Ectodermal cell (in vitro differentiated cells): Measurements from ENCODE around the gene COA8.

Experiments used
- H3K27ac ChIP-seq: 2 replicates; pipeline ENCODE4 v1.7.0; 2013; ENCODE audit warnings: mild to moderate bottlenecking, low read depth, low read length; ENCODE audit not compliant: insufficient read depth, poor library complexity, severe bottlenecking
- H3K27me3 ChIP-seq: 2 replicates; pipeline ENCODE4 v1.7.0; 2013; ENCODE audit warnings: mild to moderate bottlenecking, low read length; ENCODE audit not compliant: insufficient read depth, control insufficient read depth, poor library complexity, severe bottlenecking
- H3K36me3 ChIP-seq: one replicate; pipeline ENCODE4 v1.7.0; 2013; ENCODE audit warnings: low read length; ENCODE audit not compliant: control insufficient read depth, insufficient read depth
- H3K4me1 ChIP-seq: one replicate; pipeline ENCODE4 v1.7.0; 2013; ENCODE audit warnings: low read length; ENCODE audit not compliant: control insufficient read depth, insufficient read depth
- H3K4me3 ChIP-seq: 2 replicates; pipeline ENCODE4 v1.7.0; 2013; ENCODE audit warnings: low read depth, low read length, control low read depth; ENCODE audit not compliant: insufficient read depth
- H3K9me3 ChIP-seq: 2 replicates; pipeline ENCODE4 v1.7.0; 2013; ENCODE audit warnings: mild to moderate bottlenecking, low read length, moderate library complexity; ENCODE audit not compliant: control insufficient read depth
- WGBS, 2 experiments: methylation state at CpG; one replicate each; pipeline ENCODE4 v1.1.7; 2013; ENCODE audit warnings: missing lambda C conversion rate in 2 of 2; 5-methylcytosine and 5-hydroxymethylcytosine counted together

Gene COA8

GRCh38 chr14:103611215-103611614, 48.5 kb downstream of the COA8 start:
- Histone ChIP-seq H3K36me3 (no peaks in the 10 kb centered on the region), H3K4me1 (peaks cover 10% of the 10 kb centered on the region), H3K27me3 (peaks cover 21% of the 10 kb centered on the region), H3K9me3 (no peaks in the 10 kb centered on the region), H3K27ac (no peak overlapping the region), H3K4me3 (no peak overlapping the region)
- WGBS, 2 experiments, result 89 to 92% methylated on average over 2 of the region's 2 CpGs

GRCh38 chr14:103613517-103613916, 50.8 kb downstream of the COA8 start:
- no peak overlapping the region for H3K4me3 ChIP-seq

GRCh38 chr14:103616635-103617300, 54.0 kb downstream of the COA8 start:
- Histone ChIP-seq H3K36me3 (no peaks in the 10 kb centered on the region), H3K4me1 (no peaks in the 10 kb centered on the region), H3K27ac (no peak overlapping the region), H3K9me3 (no peaks in the 10 kb centered on the region), H3K4me3 (no peak overlapping the region), H3K27me3 (no peaks in the 10 kb centered on the region)
- 74 to 76% methylated on average over 17 of the region's 17 CpGs for WGBS, 2 experiments

More at GRCh38 chr14:103613517-103613916, 50.8 kb downstream of the COA8 start:
- Histone ChIP-seq H3K27me3 (peaks cover 1% of the 10 kb centered on the region), H3K4me1 (no peaks in the 10 kb centered on the region), H3K36me3 (no peaks in the 10 kb centered on the region), H3K9me3 (no peaks in the 10 kb centered on the region), H3K27ac (no peak overlapping the region)
- WGBS, 2 experiments, result 73 to 75% methylated on average over 4 of the region's 4 CpGs

GRCh38 chr14:103619057-103619456, 56.3 kb downstream of the COA8 start:
- H3K4me3 ChIP-seq, result no peak overlapping the region
- no peaks in the 10 kb centered on the region for H3K27me3 ChIP-seq
- 80 to 85% methylated on average over 5 of the region's 5 CpGs for WGBS, 2 experiments
- no peaks in the 10 kb centered on the region for H3K36me3 ChIP-seq
- H3K9me3 ChIP-seq, result no peaks in the 10 kb centered on the region
- H3K27ac ChIP-seq, result no peak overlapping the region
- no peaks in the 10 kb centered on the region for H3K4me1 ChIP-seq

- H3K27me3 ChIP-seq, result no peaks in the 10 kb centered on the region
- no peak overlapping the region for H3K4me3 ChIP-seq
- no peaks in the 10 kb centered on the region for H3K9me3 ChIP-seq
- H3K27ac ChIP-seq, result no peak overlapping the region
- no peaks in the 10 kb centered on the region for H3K36me3 ChIP-seq
- no peaks in the 10 kb centered on the region for H3K4me1 ChIP-seq
- WGBS, 2 experiments, result 94 to 95% methylated on average over 5 of the region's 5 CpGs
Measured at GRCh38 chr14:103621860-103622259, 59.1 kb downstream of the COA8 start.

- H3K4me1 ChIP-seq, result no peaks in the 10 kb centered on the region
- H3K27me3 ChIP-seq, result peaks cover 12% of the 10 kb centered on the region
- H3K36me3 ChIP-seq, result no peaks in the 10 kb centered on the region
- H3K9me3 ChIP-seq, result no peaks in the 10 kb centered on the region
- no peak overlapping the region for H3K27ac ChIP-seq
- no peak overlapping the region for H3K4me3 ChIP-seq
- 92 to 94% methylated on average over 4 of the region's 4 CpGs for WGBS, 2 experiments
Measured at GRCh38 chr14:103623308-103623707, 60.5 kb downstream of the COA8 start.

GRCh38 chr14:103623883-103624482, 61.2 kb downstream of the COA8 start:
- H3K9me3 ChIP-seq, result no peaks in the 10 kb centered on the region
- no peaks in the 10 kb centered on the region for H3K36me3 ChIP-seq
- H3K27me3 ChIP-seq, result peaks cover 12% of the 10 kb centered on the region
- no peaks in the 10 kb centered on the region for H3K4me1 ChIP-seq
- H3K4me3 ChIP-seq, result no peak overlapping the region
- no peak overlapping the region for H3K27ac ChIP-seq
- 92 to 94% methylated on average over 16 of the region's 16 CpGs for WGBS, 2 experiments

- no peaks in the 10 kb centered on the region for H3K4me1 ChIP-seq
- peaks cover 12% of the 10 kb centered on the region for H3K27me3 ChIP-seq
- no peaks in the 10 kb centered on the region for H3K36me3 ChIP-seq
- no peaks in the 10 kb centered on the region for H3K9me3 ChIP-seq
- 57 to 59% methylated on average over 10 of the region's 10 CpGs for WGBS, 2 experiments
- no peak overlapping the region for H3K27ac ChIP-seq
- no peak overlapping the region for H3K4me3 ChIP-seq
Measured at GRCh38 chr14:103624860-103625259, 62.1 kb downstream of the COA8 start.

- Histone ChIP-seq H3K27ac (no peak overlapping the region), H3K9me3 (no peaks in the 10 kb centered on the region), H3K4me3 (no peak overlapping the region), H3K27me3 (peaks cover 12% of the 10 kb centered on the region), H3K36me3 (no peaks in the 10 kb centered on the region), H3K4me1 (no peaks in the 10 kb centered on the region)
- 83 to 90% methylated on average over 9 to 11 of the region's 11 CpGs for WGBS, 2 experiments
Measured at GRCh38 chr14:103625356-103626095, 62.8 kb downstream of the COA8 start.

- Histone ChIP-seq H3K27ac (no peak overlapping the region), H3K4me1 (no peaks in the 10 kb centered on the region), H3K27me3 (peaks cover 12% of the 10 kb centered on the region), H3K4me3 (no peak overlapping the region), H3K36me3 (no peaks in the 10 kb centered on the region), H3K9me3 (no peaks in the 10 kb centered on the region)
- WGBS, 2 experiments, result 82 to 91% methylated on average over 5 of the region's 5 CpGs
Measured at GRCh38 chr14:103626146-103626850, 63.5 kb downstream of the COA8 start.
